ENCODE results near the gene CCNB3.

Gene CCNB3

GRCh38 chrX:50375481-50376267 is 171.1 kb downstream of the CCNB3 start:
- DNase-seq: no peak

GRCh38 chrX:50381729-50382415 is 177.3 kb downstream of the CCNB3 start:
- no peak for DNase-seq

- no peak for DNase-seq
Observed at GRCh38 chrX:50386520-50386919, 182.0 kb downstream of the CCNB3 start.

- no peak for DNase-seq
Observed at GRCh38 chrX:50393902-50394301, 189.3 kb downstream of the CCNB3 start.
